Tibial nerve (tissue), 4 donors: ENCODE data around the gene WARS2.

Experiments
- CTCF ChIP-seq, 5 experiments: fragments of 200-600 bp in 3 of 5; fragments of 450-650 bp in 2 of 5; sonication (generic) in 3 of 5; IDR thresholded peaks; one replicate each; pipeline ENCODE4 v1.5.1; 2016 to 2019; ENCODE audit warnings: antibody characterized with exemption in 5 of 5, mild to moderate bottlenecking in 3 of 5, moderate library complexity in 2 of 5
- EP300 ChIP-seq, 2 donors: sonication (generic); formaldehyde crosslinking; IDR thresholded peaks; one replicate each; pipeline ENCODE4 v1.6.1; 2017; ENCODE audit warnings: antibody characterized with exemption in 2 of 2, mild to moderate bottlenecking in 1 of 2
- POLR2A ChIP-seq, 2 donors: fragments of 450-650 bp; IDR thresholded peaks; one replicate each; pipeline ENCODE4 v1.6.1; 2017; ENCODE audit warnings: antibody characterized with exemption in 2 of 2, mild to moderate bottlenecking in 2 of 2, moderate library complexity in 2 of 2

DNA sequence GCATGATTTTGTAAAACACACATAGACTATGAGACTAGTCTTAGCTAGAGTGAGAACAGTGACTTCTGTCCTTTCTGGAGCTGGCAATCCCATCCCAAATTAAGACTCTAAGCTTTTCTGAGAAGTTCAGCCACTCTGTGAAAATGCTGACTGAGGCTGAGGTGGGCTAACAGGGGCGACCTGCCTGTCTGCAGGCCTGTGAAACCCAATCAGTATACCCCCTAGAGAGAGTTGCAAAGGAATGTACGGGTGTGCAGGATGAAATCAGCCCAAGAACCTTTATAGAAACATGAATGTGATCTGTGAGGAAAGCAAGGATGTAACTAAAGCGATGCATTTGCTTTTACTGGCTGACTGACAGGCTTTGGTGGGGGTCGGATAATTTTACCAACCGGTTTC, 136.3 kb downstream of the WARS2 start:
- TF ChIP-seq CTCF (IDR thresholded peaks at IDR 0.05) (no peak), POLR2A (IDR thresholded peaks at IDR 0.05) (no peak), EP300 (IDR thresholded peaks at IDR 0.05) (no peak)
